Tibial artery (tissue), 4 donors: Measurements from ENCODE around the gene SCN7A.

ENCODE experiments used
- DNase-seq, 2 donors: peaks; one replicate each; pipeline ENCODE4 v3.0.0-alpha.2; 2019
- H3K27ac ChIP-seq, 2 donors: fragments of 200-600 bp; sonication (generic) in 1 of 2; 1 replicate in 1 of 2; 2 replicates in 1 of 2; pipeline ENCODE4 v1.5.1; 2018 to 2019; ENCODE audit warnings: mild to moderate bottlenecking in 1 of 2
- H3K27me3 ChIP-seq, 2 donors: fragments of 200-600 bp; sonication (generic) in 1 of 2; one replicate each; pipeline versions ENCODE4 v1.5.1 to v1.6.0; 2016 to 2019
- H3K36me3 ChIP-seq, 3 donors: fragments of 200-600 bp; sonication (generic) in 2 of 3; one replicate each; pipeline ENCODE4 v1.5.1; 2016 to 2019; ENCODE audit warnings: mild to moderate bottlenecking in 2 of 3
- H3K4me1 ChIP-seq, 4 donors: fragments of 200-600 bp; sonication (generic) in 2 of 4; 1 replicate in 3 of 4; 2 replicates in 1 of 4; pipeline ENCODE4 v1.5.1; 2016 to 2019
- H3K4me3 ChIP-seq, 2 donors: fragments of 200-600 bp; sonication (generic) in 1 of 2; 1 replicate in 1 of 2; 2 replicates in 1 of 2; pipeline ENCODE4 v1.5.1; 2018 to 2019; ENCODE audit warnings: mild to moderate bottlenecking in 2 of 2
- H3K9me3 ChIP-seq, 3 donors: fragments of 200-600 bp; sonication (generic) in 1 of 3; one replicate each; pipeline ENCODE4 v1.5.1; 2016 to 2019
- CTCF ChIP-seq, 2 experiments: fragments of 200-600 bp in 1 of 2; fragments of 450-650 bp in 1 of 2; IDR thresholded peaks; one replicate each; pipeline ENCODE4 v1.5.1; 2017 to 2019; ENCODE audit warnings: antibody characterized with exemption in 2 of 2, mild to moderate bottlenecking in 1 of 2, moderate library complexity in 1 of 2
- intact Hi-C: fragments of 100-400 bp; cut with DNase I; formaldehyde crosslinking; loops from one replicate; pipeline ENCODE4 v1.15.0; 2023; ENCODE audit warnings: low total_unique reads

Gene SCN7A

GRCh38 chr2:166419616-166419934 is 74.5 kb downstream of the SCN7A start:
- intact Hi-C loops, result loop anchor here (2.0 kb wide), 1 partner anchor 57 kb away; no protein-coding TSS in a partner anchor
- Histone ChIP-seq H3K4me3 (no peak overlapping the region), H3K27me3 (no peaks in the 10 kb centered on the region), H3K27ac (no peak overlapping the region), H3K9me3 (no peaks in the 10 kb centered on the region), H3K36me3 (no peaks in the 10 kb centered on the region), H3K4me1 (no peaks in the 10 kb centered on the region)
- TF ChIP-seq CTCF (IDR thresholded peaks at IDR 0.05), result no peak
- DNase-seq, result no peak

GRCh38 chr2:166418853-166419615 is 75.0 kb downstream of the SCN7A start:
- Histone ChIP-seq H3K9me3 (no peaks in the 10 kb centered on the region), H3K27me3 (no peaks in the 10 kb centered on the region), H3K36me3 (no peaks in the 10 kb centered on the region), H3K4me3 (no peak overlapping the region), H3K27ac (no peak overlapping the region), H3K4me1 (no peaks in the 10 kb centered on the region)
- no peak for DNase-seq
- intact Hi-C loops, result loop anchor here (2.0 kb wide), 1 partner anchor 56 kb away; no protein-coding TSS in a partner anchor
- no peak for TF ChIP-seq CTCF (IDR thresholded peaks at IDR 0.05)

- TF ChIP-seq CTCF (IDR thresholded peaks at IDR 0.05), result no peak
- H3K36me3 ChIP-seq, result no peaks in the 10 kb centered on the region
- no peak overlapping the region for H3K4me3 ChIP-seq
- intact Hi-C loops, result loop anchor here (2.0 kb wide), 1 partner anchor 55 kb away; no protein-coding TSS in a partner anchor
- no peak for DNase-seq
- no peak overlapping the region for H3K27ac ChIP-seq
- H3K27me3 ChIP-seq, result no peaks in the 10 kb centered on the region
- H3K9me3 ChIP-seq, result no peaks in the 10 kb centered on the region
- H3K4me1 ChIP-seq, result no peaks in the 10 kb centered on the region
Observed at GRCh38 chr2:166417669-166418068, 76.4 kb downstream of the SCN7A start.

- no peak for TF ChIP-seq CTCF (IDR thresholded peaks at IDR 0.05)
- Histone ChIP-seq H3K9me3 (no peaks in the 10 kb centered on the region), H3K27me3 (no peaks in the 10 kb centered on the region), H3K4me1 (no peaks in the 10 kb centered on the region), H3K27ac (no peak overlapping the region), H3K4me3 (no peak overlapping the region), H3K36me3 (no peaks in the 10 kb centered on the region)
- no peak for DNase-seq
- intact Hi-C loops, result no loop called here
Observed at GRCh38 chr2:166413255-166413654, 80.8 kb downstream of the SCN7A start.

- no peak for TF ChIP-seq CTCF (IDR thresholded peaks at IDR 0.05)
- H3K9me3 ChIP-seq, result no peaks in the 10 kb centered on the region
- intact Hi-C loops, result no loop called here
- no peaks in the 10 kb centered on the region for H3K27me3 ChIP-seq
- DNase-seq, result no peak
- no peaks in the 10 kb centered on the region for H3K4me1 ChIP-seq
- H3K27ac ChIP-seq, result no peak overlapping the region
- no peak overlapping the region for H3K4me3 ChIP-seq
- no peaks in the 10 kb centered on the region for H3K36me3 ChIP-seq
Observed at GRCh38 chr2:166411473-166412230, 82.4 kb downstream of the SCN7A start.
